PC-3 (cell line): Measurements from ENCODE around the gene ADAT3. TPM values are rescaled to one million over a fixed set of nuclear protein-coding genes. Genes with fewer than 3 reads are reported as not detected.

Source experiments
- ATAC-seq: fragments of 200-7000 bp; cut with Tn5 transposase; 2 replicates; pipeline ENCODE4 v1.9.1; 2020; ENCODE audit warnings: mild to moderate bottlenecking, moderate library complexity
- BruUV-seq: library from RNA; stranded (reverse); fragments of 400-500 nt; replicated peaks from 2 replicates; lab custom pipeline; 2021; lab: Mats Ljungman, UMichigan
- CTCF ChIA-PET: fragments of 300-600 bp; sonication (Branson Sonifier 250); formaldehyde crosslinking; loops from one replicate; lab custom pipeline; 2022; ENCODE audit warnings: antibody characterized with exemption; lab: Charles Lee
- POLR2A ChIA-PET: fragments of 300-600 bp; sonication (Branson Sonifier 250); formaldehyde crosslinking; loops from one replicate; lab custom pipeline; 2022; ENCODE audit warnings: antibody characterized with exemption; ENCODE audit not compliant: unreplicated experiment; lab: Charles Lee
- DNase-seq: peaks from one replicate; pipeline ENCODE4 v3.0.0-alpha.2; 2015
- H2AFZ ChIP-seq: fragments of 300-600 bp; sonication (generic); 2 replicates; pipeline ENCODE4 v1.6.0; 2016; ENCODE audit warnings: antibody characterized with exemption, low read length
- H3F3A ChIP-seq: fragments of 300-600 bp; sonication (generic); one replicate; pipeline ENCODE4 v1.6.0; 2017; ENCODE audit warnings: antibody characterized with exemption, low read length, control low read depth, mild to moderate bottlenecking; ENCODE audit not compliant: unreplicated experiment
- H3K27ac ChIP-seq: fragments of 300-600 bp; sonication (generic); 2 replicates; pipeline ENCODE4 v1.5.1; 2016; ENCODE audit warnings: mild to moderate bottlenecking, low read length
- H3K27me3 ChIP-seq: fragments of 300-600 bp; sonication (generic); 2 replicates; pipeline ENCODE4 v1.6.1; 2016; ENCODE audit warnings: low read length, mixed read lengths
- H3K36me3 ChIP-seq: fragments of 300-600 bp; sonication (generic); 2 replicates; pipeline ENCODE4 v1.6.1; 2016; ENCODE audit warnings: low read depth, mixed run types, low read length, mixed read lengths
- H3K4me1 ChIP-seq: fragments of 300-600 bp; sonication (generic); 2 replicates; pipeline ENCODE4 v1.5.1; 2016; ENCODE audit warnings: low read length; ENCODE audit not compliant: insufficient read depth
- H3K4me2 ChIP-seq: fragments of 300-600 bp; sonication (generic); 2 replicates; pipeline ENCODE4 v1.6.0; 2016; ENCODE audit warnings: low read length
- H3K4me3 ChIP-seq: fragments of 300-600 bp; sonication (generic); 2 replicates; pipeline ENCODE4 v1.5.1; 2016; ENCODE audit warnings: mild to moderate bottlenecking, low read length, mixed read lengths
- H3K79me2 ChIP-seq: fragments of 300-600 bp; sonication (generic); 2 replicates; pipeline ENCODE4 v1.6.1; 2017; ENCODE audit warnings: low read length, mixed read lengths
- H3K9ac ChIP-seq: fragments of 300-600 bp; sonication (generic); 2 replicates; pipeline ENCODE4 v1.6.0; 2016; ENCODE audit warnings: mild to moderate bottlenecking, low read length
- H3K9me2 ChIP-seq: fragments of 300-600 bp; sonication (generic); replicated peaks from 2 replicates; pipeline ENCODE4 v1.6.1; 2016; ENCODE audit warnings: mixed run types, low read length, mixed read lengths
- H3K9me3 ChIP-seq: fragments of 300-600 bp; sonication (generic); 2 replicates; pipeline ENCODE4 v1.6.1; 2016; ENCODE audit warnings: low read length, mixed read lengths
- H4K20me1 ChIP-seq: fragments of 300-600 bp; sonication (generic); 2 replicates; pipeline ENCODE4 v1.6.1; 2016; ENCODE audit warnings: low read length, mixed read lengths
- EZH2 ChIP-seq: fragments of 300-600 bp; sonication (generic); IDR thresholded peaks from one replicate; pipeline ENCODE4 v1.6.1; 2017; ENCODE audit warnings: antibody characterized with exemption, mild to moderate bottlenecking, low read length; ENCODE audit not compliant: unreplicated experiment
- EZH2phosphoT487 ChIP-seq: fragments of 300-600 bp; sonication (generic); IDR thresholded peaks from 2 replicates; pipeline ENCODE4 v1.6.1; 2018; ENCODE audit warnings: mild to moderate bottlenecking, antibody characterized with exemption, low read length, borderline replicate concordance
- intact Hi-C: fragments of 100-400 bp; cut with micrococcal nuclease; formaldehyde crosslinking; loops from 2 replicates; pipeline ENCODE4 v1.9.0; 2023
- total RNA-seq: library from RNA; depleted of rRNA; stranded (reverse); fragments of >200 nt; gene quantifications from 2 replicates; pipeline ENCODE4 v1.2.3, GENCODE V29; 2014
- TF ChIP-seq, protein P1 (sequence below): fragments of 300-600 bp; sonication (generic); conservative IDR thresholded peaks from 2 replicates; pipeline ENCODE4 v1.5.1; 2017; ENCODE audit warnings: antibody characterized with exemption, low read depth, mild to moderate bottlenecking, low read length

The ADAT3 gene
- total RNA-seq, 1 experiment from 2014 or later, result 8.4 TPM

DNA sequence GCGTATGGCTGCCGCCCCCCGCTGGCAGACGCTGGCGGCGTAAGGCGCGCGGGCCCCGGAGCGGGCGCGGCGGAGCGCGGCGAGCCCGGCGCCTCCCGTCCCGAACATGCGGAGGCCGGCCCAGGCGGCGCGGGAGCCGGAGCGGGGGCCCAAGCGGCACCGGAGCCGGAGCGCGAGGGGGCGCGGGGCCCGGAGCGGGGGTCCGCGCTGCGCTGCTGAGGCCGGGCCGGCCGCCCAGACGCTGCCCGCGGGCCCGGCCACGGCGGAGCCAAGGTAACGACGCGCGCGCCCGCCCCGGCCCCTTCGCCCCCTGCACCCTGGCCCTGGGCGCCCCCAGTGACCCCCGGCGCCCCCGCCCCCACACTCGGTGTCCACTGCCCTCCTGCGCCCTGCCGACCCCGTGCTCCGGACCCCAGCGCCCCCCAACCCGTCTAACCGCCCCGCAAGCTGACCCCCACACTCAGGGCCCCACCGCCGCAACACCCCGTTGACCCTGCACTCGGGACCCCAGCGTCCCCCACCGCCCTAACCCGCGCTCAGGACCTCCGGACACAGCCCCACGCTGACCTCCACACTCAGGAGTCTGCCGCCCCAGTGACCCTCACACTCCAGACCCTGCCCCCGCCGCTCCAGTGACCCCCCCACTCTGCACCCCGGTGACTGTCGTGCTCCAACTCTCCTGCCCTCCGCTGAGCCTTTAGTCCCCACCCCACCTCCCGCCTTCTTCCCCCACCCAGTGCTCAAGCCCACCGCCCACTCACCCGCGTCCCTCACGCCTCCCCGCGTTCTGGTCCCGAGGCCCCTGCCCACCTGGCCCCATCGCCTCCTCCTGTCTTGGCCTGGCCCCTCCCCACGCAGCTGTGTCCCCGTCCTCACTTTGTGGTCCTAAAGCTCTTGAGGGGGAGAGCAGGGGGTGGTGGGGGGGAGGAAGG is 36.2 kb downstream of the ADAT3 start, which contains the start of gene CSNK1G2:
CSNK1G2 (plus strand) TSS at position 27 of the 932 bp plus-strand sequence. CDS start 28,601 bp downstream, outside the sequence.
- ATAC-seq (peak; percentile 45), DNase-seq (no peak)
- H3K79me2 ChIP-seq, result peaks cover 47% of the 10 kb centered on the region
- no TSS peak for BruUV-seq
- H3K9me2 ChIP-seq, result no peaks in the 10 kb centered on the region
- intact Hi-C loops, result no loop called here
- peak within 1 kb of the TSS; percentile 98 for H3K4me2 ChIP-seq
- CTCF ChIA-PET, result no interaction called here
- POLR2A ChIA-PET, result no interaction called here
- peak within 1 kb of the TSS; percentile 88 for H3K4me3 ChIP-seq
- no peaks in the 10 kb centered on the region for H3K36me3 ChIP-seq
- no peaks in the 10 kb centered on the region for H3K9me3 ChIP-seq
- no peaks in the 10 kb centered on the region for H3K27me3 ChIP-seq
- H3K4me1 ChIP-seq, result peaks cover 17% of the 10 kb centered on the region; the same call in 1 of the 2 replicates
- H4K20me1 ChIP-seq, result 0 out of 2 replicates have a peak, but pooled peaks cover 9% of the 10 kb centered on the region
- peak within 1 kb of the TSS; percentile 77 for H3K27ac ChIP-seq
- H2AFZ ChIP-seq, result peak within 1 kb of the TSS; percentile 66
- peak within 1 kb of the TSS; percentile 82 for H3K9ac ChIP-seq
- H3F3A ChIP-seq, result no peaks in the 10 kb centered on the region
- TF ChIP-seq, protein P1, sequence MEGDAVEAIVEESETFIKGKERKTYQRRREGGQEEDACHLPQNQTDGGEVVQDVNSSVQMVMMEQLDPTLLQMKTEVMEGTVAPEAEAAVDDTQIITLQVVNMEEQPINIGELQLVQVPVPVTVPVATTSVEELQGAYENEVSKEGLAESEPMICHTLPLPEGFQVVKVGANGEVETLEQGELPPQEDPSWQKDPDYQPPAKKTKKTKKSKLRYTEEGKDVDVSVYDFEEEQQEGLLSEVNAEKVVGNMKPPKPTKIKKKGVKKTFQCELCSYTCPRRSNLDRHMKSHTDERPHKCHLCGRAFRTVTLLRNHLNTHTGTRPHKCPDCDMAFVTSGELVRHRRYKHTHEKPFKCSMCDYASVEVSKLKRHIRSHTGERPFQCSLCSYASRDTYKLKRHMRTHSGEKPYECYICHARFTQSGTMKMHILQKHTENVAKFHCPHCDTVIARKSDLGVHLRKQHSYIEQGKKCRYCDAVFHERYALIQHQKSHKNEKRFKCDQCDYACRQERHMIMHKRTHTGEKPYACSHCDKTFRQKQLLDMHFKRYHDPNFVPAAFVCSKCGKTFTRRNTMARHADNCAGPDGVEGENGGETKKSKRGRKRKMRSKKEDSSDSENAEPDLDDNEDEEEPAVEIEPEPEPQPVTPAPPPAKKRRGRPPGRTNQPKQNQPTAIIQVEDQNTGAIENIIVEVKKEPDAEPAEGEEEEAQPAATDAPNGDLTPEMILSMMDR, result no peak
- TF ChIP-seq EZH2phosphoT487 (no peak), EZH2 (no peak)

DNA sequence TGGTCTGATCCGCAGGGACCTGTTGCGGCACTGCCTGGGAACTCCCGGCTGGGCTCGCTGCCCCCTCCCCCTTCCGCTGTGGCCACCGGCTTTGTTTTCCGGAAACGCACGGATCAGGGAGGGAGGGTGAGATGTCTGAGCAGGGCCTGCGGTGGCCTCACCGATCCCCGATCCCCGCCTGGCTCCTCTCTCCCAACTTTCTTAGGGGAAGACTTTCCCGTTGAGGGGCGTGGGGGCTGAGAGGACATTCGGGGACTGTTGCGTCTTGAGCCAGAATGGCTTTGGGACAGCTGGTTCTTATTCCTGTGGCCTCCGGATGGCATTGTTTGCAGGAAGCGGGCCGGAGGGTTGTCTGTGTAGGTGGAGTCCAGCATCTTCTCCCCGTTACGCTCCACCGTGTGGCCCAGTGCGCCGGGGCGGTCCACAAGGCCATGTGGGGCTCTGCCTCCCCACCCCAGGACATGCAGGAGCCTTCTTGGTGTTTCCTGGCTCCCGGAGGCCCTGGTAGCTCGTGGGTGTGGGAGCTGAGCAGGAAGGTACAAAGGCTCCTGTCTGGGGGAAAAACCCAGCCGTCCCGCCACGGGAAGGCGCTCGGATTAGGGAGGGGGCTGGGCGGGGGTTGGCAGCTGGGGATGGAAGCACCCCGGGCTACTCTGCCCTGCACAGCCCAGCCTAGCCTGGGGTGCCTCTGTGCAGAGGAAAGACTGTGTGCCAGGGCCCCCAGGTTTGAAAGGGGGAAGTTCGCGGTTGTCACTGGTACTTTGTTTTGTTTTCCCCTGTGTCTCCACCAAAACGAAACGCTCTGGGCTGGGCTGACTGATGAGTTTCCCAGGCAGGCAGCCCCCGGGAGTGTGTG is 37.1 kb downstream of the ADAT3 start:
- peaks cover 55% of the 10 kb centered on the region for H3K79me2 ChIP-seq
- POLR2A ChIA-PET, result no interaction called here
- peak overlapping the region; percentile 63 for H2AFZ ChIP-seq
- TF ChIP-seq EZH2 (no peak), EZH2phosphoT487 (no peak)
- TF ChIP-seq, protein P1, result no peak
- peak; percentile 63 for DNase-seq
- no peaks in the 10 kb centered on the region for H3K36me3 ChIP-seq
- no peaks in the 10 kb centered on the region for H3K9me3 ChIP-seq
- H3K9ac ChIP-seq, result peak overlapping the region; percentile 78
- H3F3A ChIP-seq, result no peaks in the 10 kb centered on the region
- ATAC-seq, result peak; percentile 50
- H3K27ac ChIP-seq, result peak overlapping the region; percentile 51
- intact Hi-C loops, result no loop called here
- H4K20me1 ChIP-seq, result 0 out of 2 replicates have a peak, but pooled peaks cover 9% of the 10 kb centered on the region
- H3K27me3 ChIP-seq, result no peaks in the 10 kb centered on the region
- no peaks in the 10 kb centered on the region for H3K9me2 ChIP-seq
- H3K4me1 ChIP-seq, result peaks cover 17% of the 10 kb centered on the region; the same call in 1 of the 2 replicates
- BruUV-seq, result TSS peak; percentile 45
- H3K4me2 ChIP-seq, result peak overlapping the region; percentile 98
- H3K4me3 ChIP-seq, result peak overlapping the region; percentile 88
- CTCF ChIA-PET, result no interaction called here
